OCI-LY3 (cell line): ENCODE data around the gene PCDHA13.
"Not testable (repeated sequence)": the region's sequence is repeated elsewhere in the genome, so short reads cannot be mapped to it uniquely, and the experiment has no call there.

Experiments used
- H2AFZ ChIP-seq: fragments of 200-600, 300-600 bp; shearing (Covaris generic); 2 replicates; pipeline ENCODE4 v1.6.0; 2014; ENCODE audit warnings: antibody characterized with exemption, low read depth, low read length
- H3K27ac ChIP-seq: fragments of 200-600, 300-600 bp; sonication (generic); 2 replicates; pipeline ENCODE4 v1.5.1; 2014; ENCODE audit warnings: mild to moderate bottlenecking, low read length, moderate library complexity, mixed read lengths
- H3K27me3 ChIP-seq: fragments of 200-600, 300-600 bp; sonication (generic); 2 replicates; pipeline ENCODE4 v1.6.1; 2014; ENCODE audit warnings: low read depth, low read length, mixed read lengths
- H3K36me3 ChIP-seq: fragments of 200-600, 300-600 bp; sonication (generic); replicated peaks from 2 replicates; pipeline ENCODE3; 2014; ENCODE audit warnings: low read depth, low read length, mixed read lengths
- H3K4me1 ChIP-seq: fragments of 300-600, 200-600 bp; sonication (generic); 2 replicates; pipeline ENCODE4 v1.6.1; 2014; ENCODE audit warnings: low read length, mixed read lengths
- H3K4me2 ChIP-seq: fragments of 200-600, 300-600 bp; sonication (generic); 2 replicates; pipeline ENCODE4 v1.6.1; 2014; ENCODE audit warnings: low read length, mixed read lengths
- H3K4me3 ChIP-seq: fragments of 300-600, 200-600 bp; sonication (generic); 2 replicates; pipeline ENCODE4 v1.5.1; 2014; ENCODE audit warnings: antibody characterized with exemption, mild to moderate bottlenecking, low read length, moderate library complexity
- H3K79me2 ChIP-seq: fragments of 300-600, 200-600 bp; shearing (Covaris generic); 2 replicates; pipeline ENCODE4 v1.6.1; 2014; ENCODE audit warnings: mild to moderate bottlenecking, low read length, mixed read lengths
- H3K9ac ChIP-seq: fragments of 300-600, 200-600 bp; shearing (Covaris generic); 2 replicates; pipeline ENCODE4 v1.6.0; 2014; ENCODE audit warnings: mild to moderate bottlenecking, low read length, moderate library complexity
- H3K9me3 ChIP-seq: fragments of 200-600, 300-600 bp; shearing (Covaris generic); 2 replicates; pipeline ENCODE4 v1.6.1; 2014; ENCODE audit warnings: low read length, mixed read lengths; ENCODE audit not compliant: insufficient read depth
- H4K20me1 ChIP-seq: fragments of 200-600, 300-600 bp; sonication (generic); 2 replicates; pipeline ENCODE4 v1.6.1; 2016; ENCODE audit warnings: low read length, mixed read lengths; ENCODE audit not compliant: insufficient read depth
- CTCF ChIP-seq: fragments of 200-600, 300-600 bp; sonication (generic); IDR thresholded peaks from 2 replicates; pipeline ENCODE4 v1.5.1; 2014; ENCODE audit warnings: antibody characterized with exemption, low read length, low read depth
- EZH2phosphoT487 ChIP-seq: fragments of 200-600 bp; shearing (Covaris generic); IDR thresholded peaks from 2 replicates; pipeline ENCODE4 v1.6.1; 2018; ENCODE audit warnings: antibody characterized with exemption, mixed run types, low read depth

Gene PCDHA13

GRCh38 chr5:140840978-140841962 is 40.7 kb upstream of the PCDHA13 start, which contains the start of gene PCDHA8:
Gene PCDHA8, plus strand, starts transcription at chr5:140841187. Its CDS starts 135 bp downstream, at chr5:140841322.
- H3K4me3 ChIP-seq, result no peak within 1 kb of the TSS
- H3K27me3 ChIP-seq, result no peaks in the 10 kb centered on the region
- no peaks in the 10 kb centered on the region for H4K20me1 ChIP-seq
- TF ChIP-seq EZH2phosphoT487 (no peak), CTCF (peak; percentile 20)
- no peak within 1 kb of the TSS for H3K4me2 ChIP-seq
- no peaks in the 10 kb centered on the region for H3K79me2 ChIP-seq
- H2AFZ ChIP-seq, result no peak within 1 kb of the TSS
- H3K4me1 ChIP-seq, result no peaks in the 10 kb centered on the region
- H3K9me3 ChIP-seq, result no peaks in the 10 kb centered on the region
- no peak within 1 kb of the TSS for H3K9ac ChIP-seq
- H3K36me3 ChIP-seq, result no peaks in the 10 kb centered on the region
- no peak within 1 kb of the TSS for H3K27ac ChIP-seq

- H3K4me3 ChIP-seq, result no peak overlapping the region
- TF ChIP-seq CTCF (no peak), EZH2phosphoT487 (no peak)
- H3K9me3 ChIP-seq, result no peaks in the 10 kb centered on the region
These were observed 38.9 kb upstream of the PCDHA13 start for GRCh38 chr5:140842798-140843733.

DNA sequence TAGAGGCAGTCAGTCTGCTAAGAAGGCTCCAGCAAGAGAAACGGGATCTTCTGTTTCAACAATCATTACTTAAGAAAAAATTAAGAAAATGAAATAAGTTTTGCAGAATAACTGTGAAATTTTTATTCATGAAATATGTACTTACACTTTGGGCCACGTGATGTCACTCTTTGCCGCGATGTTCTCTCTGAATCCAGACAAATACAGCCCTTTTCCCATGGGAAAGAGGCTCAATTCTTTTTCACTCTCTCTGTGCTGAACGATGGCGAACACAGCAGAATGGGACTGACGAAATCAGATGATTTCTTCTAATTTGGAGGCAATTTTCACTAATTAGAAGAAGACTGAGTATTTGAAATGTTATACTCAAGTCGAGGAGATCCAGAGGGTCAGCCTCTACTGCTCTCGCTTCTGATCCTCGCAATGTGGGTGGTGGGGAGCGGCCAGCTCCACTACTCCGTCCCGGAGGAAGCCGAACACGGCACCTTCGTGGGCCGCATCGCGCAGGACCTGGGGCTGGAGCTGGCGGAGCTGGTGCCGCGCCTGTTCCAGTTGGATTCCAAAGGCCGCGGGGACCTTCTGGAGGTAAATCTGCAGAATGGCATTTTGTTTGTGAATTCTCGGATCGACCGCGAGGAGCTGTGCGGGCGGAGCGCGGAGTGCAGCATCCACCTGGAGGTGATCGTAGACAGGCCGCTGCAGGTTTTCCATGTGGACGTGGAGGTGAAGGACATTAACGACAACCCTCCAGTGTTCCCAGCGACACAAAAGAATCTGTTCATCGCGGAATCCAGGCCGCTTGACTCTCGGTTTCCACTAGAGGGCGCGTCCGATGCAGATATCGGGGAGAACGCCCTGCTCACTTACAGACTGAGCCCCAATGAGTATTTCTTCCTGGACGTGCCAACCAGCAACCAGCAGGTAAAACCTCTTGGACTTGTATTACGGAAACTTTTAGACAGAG is 33.5 kb upstream of the PCDHA13 start, which contains the start of gene PCDHA9:
Gene PCDHA9 (plus strand): TSS at position 244 of the 964 bp plus-strand sequence. CDS start 114 bp downstream, at position 358.
- not testable (repeated sequence) for H3K27ac ChIP-seq, H3K79me2 ChIP-seq

More at GRCh38 chr5:140842798-140843733, 38.9 kb upstream of the PCDHA13 start:
- Histone ChIP-seq H3K27ac (no peak overlapping the region), H4K20me1 (no peaks in the 10 kb centered on the region), H3K27me3 (no peaks in the 10 kb centered on the region), H3K4me1 (no peaks in the 10 kb centered on the region), H3K79me2 (no peaks in the 10 kb centered on the region), H3K9ac (no peak overlapping the region), H3K36me3 (no peaks in the 10 kb centered on the region), H2AFZ (no peak overlapping the region), H3K4me2 (no peak overlapping the region)

DNA sequence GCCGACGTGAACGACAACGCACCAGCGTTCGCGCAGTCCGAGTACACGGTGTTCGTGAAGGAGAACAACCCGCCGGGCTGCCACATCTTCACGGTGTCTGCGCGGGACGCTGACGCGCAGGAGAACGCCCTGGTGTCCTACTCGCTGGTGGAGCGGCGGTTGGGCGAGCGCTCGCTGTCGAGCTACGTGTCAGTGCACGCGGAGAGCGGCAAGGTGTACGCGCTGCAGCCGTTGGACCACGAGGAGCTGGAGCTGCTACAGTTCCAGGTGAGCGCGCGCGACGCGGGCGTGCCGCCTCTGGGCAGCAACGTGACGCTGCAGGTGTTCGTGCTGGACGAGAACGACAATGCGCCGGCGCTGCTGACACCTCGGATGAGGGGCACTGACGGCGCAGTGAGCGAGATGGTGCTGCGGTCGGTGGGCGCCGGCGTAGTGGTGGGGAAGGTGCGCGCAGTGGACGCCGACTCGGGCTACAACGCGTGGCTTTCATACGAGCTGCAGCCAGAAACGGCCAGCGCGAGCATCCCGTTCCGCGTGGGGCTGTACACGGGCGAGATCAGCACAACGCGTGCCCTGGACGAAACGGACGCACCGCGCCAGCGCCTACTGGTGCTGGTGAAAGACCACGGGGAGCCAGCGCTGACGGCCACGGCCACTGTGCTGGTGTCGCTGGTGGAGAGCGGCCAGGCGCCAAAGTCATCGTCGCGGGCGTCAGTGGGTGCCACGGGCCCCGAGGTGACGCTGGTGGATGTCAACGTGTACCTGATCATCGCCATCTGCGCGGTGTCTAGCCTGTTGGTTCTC is 31.9 kb upstream of the PCDHA13 start:
- H3K4me2 ChIP-seq, H3K4me1 ChIP-seq, H3K27ac ChIP-seq, H3K9me3 ChIP-seq, H3K4me3 ChIP-seq, H4K20me1 ChIP-seq, H3K79me2 ChIP-seq, H3K27me3 ChIP-seq, H3K9ac ChIP-seq, H2AFZ ChIP-seq, H3K36me3 ChIP-seq: not testable (repeated sequence)

More for the DNA sequence above, 33.5 kb upstream of the PCDHA13 start, which contains the start of gene PCDHA9:
- not testable (repeated sequence) for H2AFZ ChIP-seq, H3K9ac ChIP-seq, H4K20me1 ChIP-seq, H3K36me3 ChIP-seq, H3K4me2 ChIP-seq, H3K27me3 ChIP-seq, H3K4me1 ChIP-seq, H3K4me3 ChIP-seq, H3K9me3 ChIP-seq
